BE2C (cell line): ENCODE results near the gene TMEM132D.

Source experiments
- DNase-seq: peaks from one replicate; pipeline ENCODE4 v3.0.0-alpha.2; 2020
- H3K27me3 ChIP-seq: fragments of 250-450 bp; sonication (Bioruptor Pico); 2 replicates; pipeline ENCODE4 v1.5.1; 2020; ENCODE audit warnings: mild to moderate bottlenecking
- H3K36me3 ChIP-seq: fragments of 250-450 bp; sonication (Bioruptor Pico); 2 replicates; pipeline ENCODE4 v1.5.1; 2020; ENCODE audit warnings: mild to moderate bottlenecking
- H3K4me1 ChIP-seq: fragments of 250-450 bp; sonication (Bioruptor Pico); 2 replicates; pipeline ENCODE4 v1.5.1; 2020
- H3K4me3 ChIP-seq: 2 replicates; pipeline ENCODE4 v1.5.1; 2011; ENCODE audit warnings: low read depth, low read length
- H3K9me3 ChIP-seq: fragments of 250-450 bp; sonication (Bioruptor Pico); 2 replicates; pipeline ENCODE4 v1.5.1; 2020
- TF ChIP-seq, protein P1 (sequence below): IDR thresholded peaks from 2 replicates; pipeline ENCODE4 v1.5.1; 2012; ENCODE audit warnings: mild to moderate bottlenecking, low read depth, low read length

The TMEM132D gene

DNA sequence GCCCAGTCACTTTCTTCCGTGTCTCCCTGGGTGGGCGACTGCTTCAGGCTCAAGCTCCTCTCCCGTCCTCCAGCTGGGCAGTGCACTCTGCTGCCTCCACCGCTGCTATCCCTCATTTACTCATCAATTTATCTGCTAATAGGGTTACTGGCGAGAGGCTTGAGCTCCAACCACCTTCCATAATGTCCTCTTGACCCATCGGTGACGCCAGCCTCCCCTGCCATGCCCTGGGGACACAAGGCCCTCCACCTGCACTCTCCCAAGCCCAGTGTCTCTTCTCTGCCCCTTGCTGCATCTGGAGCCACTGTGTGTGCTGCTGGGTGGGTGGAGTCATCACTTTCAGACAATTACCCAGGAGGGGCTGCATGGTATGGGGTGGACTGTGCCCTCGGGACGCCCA is 78.5 kb downstream of the TMEM132D start:
- TF ChIP-seq, protein P1, sequence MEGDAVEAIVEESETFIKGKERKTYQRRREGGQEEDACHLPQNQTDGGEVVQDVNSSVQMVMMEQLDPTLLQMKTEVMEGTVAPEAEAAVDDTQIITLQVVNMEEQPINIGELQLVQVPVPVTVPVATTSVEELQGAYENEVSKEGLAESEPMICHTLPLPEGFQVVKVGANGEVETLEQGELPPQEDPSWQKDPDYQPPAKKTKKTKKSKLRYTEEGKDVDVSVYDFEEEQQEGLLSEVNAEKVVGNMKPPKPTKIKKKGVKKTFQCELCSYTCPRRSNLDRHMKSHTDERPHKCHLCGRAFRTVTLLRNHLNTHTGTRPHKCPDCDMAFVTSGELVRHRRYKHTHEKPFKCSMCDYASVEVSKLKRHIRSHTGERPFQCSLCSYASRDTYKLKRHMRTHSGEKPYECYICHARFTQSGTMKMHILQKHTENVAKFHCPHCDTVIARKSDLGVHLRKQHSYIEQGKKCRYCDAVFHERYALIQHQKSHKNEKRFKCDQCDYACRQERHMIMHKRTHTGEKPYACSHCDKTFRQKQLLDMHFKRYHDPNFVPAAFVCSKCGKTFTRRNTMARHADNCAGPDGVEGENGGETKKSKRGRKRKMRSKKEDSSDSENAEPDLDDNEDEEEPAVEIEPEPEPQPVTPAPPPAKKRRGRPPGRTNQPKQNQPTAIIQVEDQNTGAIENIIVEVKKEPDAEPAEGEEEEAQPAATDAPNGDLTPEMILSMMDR: no peak
- H3K27me3 ChIP-seq: no peaks in the 10 kb centered on the region
- no peaks in the 10 kb centered on the region for H3K36me3 ChIP-seq
- no peak overlapping the region for H3K4me3 ChIP-seq
- no peak for DNase-seq
- H3K9me3 ChIP-seq: no peaks in the 10 kb centered on the region
- H3K4me1 ChIP-seq: no peaks in the 10 kb centered on the region

DNA sequence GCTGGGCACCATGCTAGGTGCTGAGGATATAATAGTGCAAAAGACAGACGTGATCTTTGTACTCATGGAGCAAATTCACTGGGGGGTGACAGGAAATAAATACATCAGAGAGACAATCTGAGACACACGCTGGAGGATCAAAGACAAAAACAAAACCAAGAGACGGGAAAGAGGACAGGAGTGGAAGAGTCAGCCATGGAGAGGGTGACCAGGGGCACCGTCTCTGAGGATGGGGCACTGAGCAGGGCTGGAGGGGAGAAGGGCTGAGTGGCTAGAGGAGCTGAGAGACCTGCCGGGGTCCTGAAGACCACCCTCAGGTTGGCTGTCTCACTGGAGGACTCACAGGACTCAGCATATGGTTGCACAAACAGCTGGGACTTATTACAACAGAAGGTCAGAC is 81.9 kb downstream of the TMEM132D start:
- no peak for DNase-seq
- Histone ChIP-seq H3K27me3 (no peaks in the 10 kb centered on the region), H3K4me1 (no peaks in the 10 kb centered on the region), H3K4me3 (no peak overlapping the region), H3K9me3 (no peaks in the 10 kb centered on the region), H3K36me3 (no peaks in the 10 kb centered on the region)
- TF ChIP-seq, protein P1: no peak

DNA sequence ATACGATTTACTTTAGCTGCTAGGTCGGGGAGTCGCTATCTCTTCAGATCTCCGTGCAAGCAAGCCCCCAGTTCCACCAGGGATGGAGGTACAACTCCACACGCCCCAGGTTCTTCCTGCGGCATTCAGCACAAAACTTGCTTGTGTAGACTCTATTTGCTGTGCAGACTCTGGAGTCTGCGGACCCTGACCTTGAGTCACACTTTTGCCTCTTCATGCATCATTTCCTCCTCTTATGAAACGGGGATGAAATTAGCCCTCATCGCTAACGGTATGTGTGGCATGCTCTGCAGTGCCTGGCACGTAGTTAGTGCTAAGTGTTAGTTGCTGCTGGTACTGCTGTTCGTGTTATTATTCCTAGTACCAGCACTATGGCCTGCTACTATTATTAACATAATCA is 84.4 kb downstream of the TMEM132D start:
- DNase-seq: no peak
- no peaks in the 10 kb centered on the region for H3K9me3 ChIP-seq
- H3K27me3 ChIP-seq: no peaks in the 10 kb centered on the region
- H3K36me3 ChIP-seq: no peaks in the 10 kb centered on the region
- H3K4me3 ChIP-seq: no peak overlapping the region
- TF ChIP-seq, protein P1: no peak
- H3K4me1 ChIP-seq: no peaks in the 10 kb centered on the region

DNA sequence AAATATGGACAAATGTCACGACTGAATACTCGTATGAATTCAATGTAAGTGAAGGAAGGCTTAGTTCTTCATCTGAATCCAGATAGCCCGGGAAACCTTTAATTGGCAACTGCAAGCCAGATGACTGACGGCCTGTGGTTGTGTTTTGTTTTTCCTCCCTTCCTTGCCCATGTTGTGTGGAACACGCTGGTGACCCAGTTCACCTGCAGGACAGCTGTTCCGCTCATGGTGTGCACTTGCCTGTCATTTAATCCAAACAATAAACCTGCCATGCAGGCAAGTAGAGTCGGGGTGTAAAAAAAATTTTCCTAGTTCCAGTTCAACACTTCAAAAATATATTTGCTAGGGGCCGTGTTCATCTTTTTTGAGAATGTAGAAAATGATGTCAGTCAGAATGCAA is 88.0 kb downstream of the TMEM132D start:
- Histone ChIP-seq H3K4me3 (no peak overlapping the region), H3K9me3 (no peaks in the 10 kb centered on the region), H3K4me1 (no peaks in the 10 kb centered on the region), H3K36me3 (no peaks in the 10 kb centered on the region), H3K27me3 (no peaks in the 10 kb centered on the region)
- DNase-seq: no peak
- TF ChIP-seq, protein P1: no peak

DNA sequence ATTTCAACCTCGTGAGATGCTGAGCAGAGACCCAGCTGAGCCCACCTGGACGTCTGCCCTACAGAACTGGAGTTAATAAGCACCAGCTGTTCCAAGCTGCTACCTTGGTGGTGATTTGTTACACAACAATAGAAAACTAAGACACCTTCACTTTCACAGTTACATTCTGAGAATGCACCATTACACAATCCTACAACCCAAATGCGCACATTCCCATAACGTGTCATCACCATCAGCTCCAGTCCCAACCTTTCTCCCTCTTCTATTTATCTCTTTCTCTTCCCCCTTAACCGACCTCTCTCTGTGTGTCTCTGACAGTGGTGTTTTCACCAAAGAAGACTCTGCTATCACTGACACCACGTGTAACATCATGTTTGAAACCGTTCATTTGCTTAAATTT is 91.9 kb downstream of the TMEM132D start:
- no peaks in the 10 kb centered on the region for H3K4me1 ChIP-seq
- TF ChIP-seq, protein P1: no peak
- H3K9me3 ChIP-seq: no peaks in the 10 kb centered on the region
- H3K4me3 ChIP-seq: no peak overlapping the region
- no peaks in the 10 kb centered on the region for H3K27me3 ChIP-seq
- H3K36me3 ChIP-seq: no peaks in the 10 kb centered on the region
- DNase-seq: no peak

DNA sequence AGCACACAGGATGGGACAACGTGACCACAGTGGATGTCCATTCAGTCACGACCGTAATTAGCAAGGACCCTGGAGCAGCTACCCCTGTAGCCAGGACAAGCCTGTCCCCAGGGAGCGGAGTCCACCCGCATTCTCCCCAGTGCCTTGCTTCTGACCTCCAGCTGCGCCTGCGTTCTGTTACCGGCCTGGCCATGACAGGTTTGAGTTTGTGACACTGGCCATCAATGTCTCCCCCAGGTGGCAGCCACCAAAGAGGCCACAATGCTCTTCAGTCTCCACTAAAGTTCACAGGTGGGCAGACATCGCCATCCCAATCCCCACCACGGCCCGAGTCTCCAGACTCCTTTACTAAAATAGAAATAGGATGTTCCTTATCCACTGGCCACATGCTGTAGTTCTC is 96.7 kb downstream of the TMEM132D start:
- Histone ChIP-seq H3K4me3 (no peak overlapping the region), H3K36me3 (no peaks in the 10 kb centered on the region), H3K27me3 (no peaks in the 10 kb centered on the region), H3K4me1 (no peaks in the 10 kb centered on the region), H3K9me3 (no peaks in the 10 kb centered on the region)
- TF ChIP-seq, protein P1: no peak
- DNase-seq: no peak
